ENCODE data around the gene GTF3C4. TPM values are rescaled to one million over a fixed set of nuclear protein-coding genes. Genes with fewer than 3 reads are reported as not detected.

The GTF3C4 gene
- polyA plus RNA-seq, 1 of the 3 experiments (the other 2 are of a cell fraction) = 2.8 TPM

DNA sequence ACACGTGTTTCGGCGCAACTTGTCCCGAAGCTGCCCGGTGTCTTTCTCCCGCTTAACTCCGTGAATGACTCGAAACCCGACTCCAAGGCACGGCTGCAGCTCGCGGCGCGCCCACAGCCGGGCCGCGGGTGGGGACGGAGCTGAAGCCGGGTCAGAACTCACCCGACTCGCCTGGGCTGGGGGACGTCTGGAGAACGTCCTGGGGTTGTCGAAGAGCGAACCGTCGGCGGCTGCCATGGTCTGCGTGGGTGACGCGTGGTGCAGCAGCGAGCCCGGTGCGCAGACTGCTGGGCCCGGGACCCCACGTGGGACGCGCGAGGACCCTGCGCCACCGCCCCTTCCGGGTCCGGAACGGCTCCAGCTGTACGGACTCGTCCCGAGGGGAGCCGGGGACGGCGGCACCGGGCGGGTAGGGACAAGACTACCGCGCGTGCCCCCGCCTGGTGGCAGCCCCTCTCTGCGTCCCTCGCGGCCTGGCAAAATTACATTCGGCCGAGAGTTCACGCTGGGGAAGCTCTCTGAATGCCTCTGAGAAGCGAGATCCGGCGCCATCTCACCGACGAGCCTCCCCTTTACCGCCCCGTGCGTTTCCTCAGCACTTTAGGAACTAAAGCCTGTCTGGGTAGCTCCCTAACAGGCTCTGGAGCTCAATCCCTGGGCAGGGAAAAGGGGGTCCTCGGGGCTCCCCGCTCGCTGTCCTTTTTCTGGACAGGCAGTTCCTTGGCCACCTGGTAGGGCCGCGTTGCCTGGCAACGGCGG lies 387 bp upstream of the GTF3C4 start, which contains the start of gene DDX31 (continued):
- TF ChIP-seq, protein P1, sequence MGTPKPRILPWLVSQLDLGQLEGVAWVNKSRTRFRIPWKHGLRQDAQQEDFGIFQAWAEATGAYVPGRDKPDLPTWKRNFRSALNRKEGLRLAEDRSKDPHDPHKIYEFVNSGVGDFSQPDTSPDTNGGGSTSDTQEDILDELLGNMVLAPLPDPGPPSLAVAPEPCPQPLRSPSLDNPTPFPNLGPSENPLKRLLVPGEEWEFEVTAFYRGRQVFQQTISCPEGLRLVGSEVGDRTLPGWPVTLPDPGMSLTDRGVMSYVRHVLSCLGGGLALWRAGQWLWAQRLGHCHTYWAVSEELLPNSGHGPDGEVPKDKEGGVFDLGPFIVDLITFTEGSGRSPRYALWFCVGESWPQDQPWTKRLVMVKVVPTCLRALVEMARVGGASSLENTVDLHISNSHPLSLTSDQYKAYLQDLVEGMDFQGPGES (IDR thresholded peaks at IDR 0.05; ENCODE audit: low read depth, low read length) = no peak
- TF ChIP-seq, protein P2, sequence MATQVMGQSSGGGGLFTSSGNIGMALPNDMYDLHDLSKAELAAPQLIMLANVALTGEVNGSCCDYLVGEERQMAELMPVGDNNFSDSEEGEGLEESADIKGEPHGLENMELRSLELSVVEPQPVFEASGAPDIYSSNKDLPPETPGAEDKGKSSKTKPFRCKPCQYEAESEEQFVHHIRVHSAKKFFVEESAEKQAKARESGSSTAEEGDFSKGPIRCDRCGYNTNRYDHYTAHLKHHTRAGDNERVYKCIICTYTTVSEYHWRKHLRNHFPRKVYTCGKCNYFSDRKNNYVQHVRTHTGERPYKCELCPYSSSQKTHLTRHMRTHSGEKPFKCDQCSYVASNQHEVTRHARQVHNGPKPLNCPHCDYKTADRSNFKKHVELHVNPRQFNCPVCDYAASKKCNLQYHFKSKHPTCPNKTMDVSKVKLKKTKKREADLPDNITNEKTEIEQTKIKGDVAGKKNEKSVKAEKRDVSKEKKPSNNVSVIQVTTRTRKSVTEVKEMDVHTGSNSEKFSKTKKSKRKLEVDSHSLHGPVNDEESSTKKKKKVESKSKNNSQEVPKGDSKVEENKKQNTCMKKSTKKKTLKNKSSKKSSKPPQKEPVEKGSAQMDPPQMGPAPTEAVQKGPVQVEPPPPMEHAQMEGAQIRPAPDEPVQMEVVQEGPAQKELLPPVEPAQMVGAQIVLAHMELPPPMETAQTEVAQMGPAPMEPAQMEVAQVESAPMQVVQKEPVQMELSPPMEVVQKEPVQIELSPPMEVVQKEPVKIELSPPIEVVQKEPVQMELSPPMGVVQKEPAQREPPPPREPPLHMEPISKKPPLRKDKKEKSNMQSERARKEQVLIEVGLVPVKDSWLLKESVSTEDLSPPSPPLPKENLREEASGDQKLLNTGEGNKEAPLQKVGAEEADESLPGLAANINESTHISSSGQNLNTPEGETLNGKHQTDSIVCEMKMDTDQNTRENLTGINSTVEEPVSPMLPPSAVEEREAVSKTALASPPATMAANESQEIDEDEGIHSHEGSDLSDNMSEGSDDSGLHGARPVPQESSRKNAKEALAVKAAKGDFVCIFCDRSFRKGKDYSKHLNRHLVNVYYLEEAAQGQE (IDR thresholded peaks at IDR 0.05; ENCODE audit: low read depth, low read length) = no peak
- TF ChIP-seq GABPA (IDR thresholded peaks at IDR 0.05; ENCODE audit: low read depth) (peak; percentile 74), YY1 (IDR thresholded peaks at IDR 0.05; ENCODE audit: low read depth) (0 out of 2 replicates have a peak, but pooled peaks have one; percentile 25), RCOR1 (IDR thresholded peaks at IDR 0.05; ENCODE audit: low read length) (no peak), TEAD4 (IDR thresholded peaks at IDR 0.05; ENCODE audit: borderline replicate concordance, insufficient read depth) (no peak)
- TF ChIP-seq, protein P3, sequence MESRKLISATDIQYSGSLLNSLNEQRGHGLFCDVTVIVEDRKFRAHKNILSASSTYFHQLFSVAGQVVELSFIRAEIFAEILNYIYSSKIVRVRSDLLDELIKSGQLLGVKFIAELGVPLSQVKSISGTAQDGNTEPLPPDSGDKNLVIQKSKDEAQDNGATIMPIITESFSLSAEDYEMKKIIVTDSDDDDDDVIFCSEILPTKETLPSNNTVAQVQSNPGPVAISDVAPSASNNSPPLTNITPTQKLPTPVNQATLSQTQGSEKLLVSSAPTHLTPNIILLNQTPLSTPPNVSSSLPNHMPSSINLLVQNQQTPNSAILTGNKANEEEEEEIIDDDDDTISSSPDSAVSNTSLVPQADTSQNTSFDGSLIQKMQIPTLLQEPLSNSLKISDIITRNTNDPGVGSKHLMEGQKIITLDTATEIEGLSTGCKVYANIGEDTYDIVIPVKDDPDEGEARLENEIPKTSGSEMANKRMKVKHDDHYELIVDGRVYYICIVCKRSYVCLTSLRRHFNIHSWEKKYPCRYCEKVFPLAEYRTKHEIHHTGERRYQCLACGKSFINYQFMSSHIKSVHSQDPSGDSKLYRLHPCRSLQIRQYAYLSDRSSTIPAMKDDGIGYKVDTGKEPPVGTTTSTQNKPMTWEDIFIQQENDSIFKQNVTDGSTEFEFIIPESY (IDR thresholded peaks at IDR 0.05; ENCODE audit: borderline replicate concordance, low read depth) = no peak

DNA sequence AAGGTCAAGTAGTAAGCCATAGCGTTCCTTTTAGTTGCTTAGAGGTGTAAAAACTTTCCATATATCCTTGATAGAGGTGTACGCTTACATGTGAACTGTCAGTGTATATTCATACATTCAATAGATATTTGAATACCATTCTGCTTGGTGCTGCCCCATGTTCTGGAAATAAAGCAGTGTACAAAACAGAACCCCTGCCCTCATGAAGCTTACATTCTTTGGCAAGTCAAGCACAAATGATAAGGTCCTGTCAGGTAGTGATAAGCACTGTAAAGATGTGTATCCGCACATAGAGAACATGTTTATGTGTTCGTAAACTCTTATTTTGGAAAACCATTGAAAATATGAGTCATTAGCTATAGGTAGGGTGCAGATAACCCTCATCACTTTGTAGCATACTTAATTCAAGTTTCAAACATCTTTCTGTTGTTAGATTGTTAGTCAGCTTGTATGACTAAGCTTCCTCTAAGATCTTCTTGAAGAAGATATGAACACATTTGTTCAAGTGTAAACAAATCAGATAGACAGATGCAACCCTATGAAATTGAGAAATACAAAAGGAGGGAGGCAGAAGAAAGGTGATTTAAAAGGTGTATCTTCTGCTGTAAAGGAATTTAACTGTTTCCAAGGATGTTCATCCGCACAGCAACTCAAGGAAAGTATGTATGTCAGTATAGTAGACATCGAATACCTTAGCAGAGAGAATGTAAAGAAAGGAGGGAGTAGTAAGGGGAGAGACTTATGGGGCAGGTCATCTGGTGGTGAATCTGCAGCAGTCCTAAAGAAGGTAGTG lies 1.6 kb downstream of the GTF3C4 start:
- CTCF ChIA-PET = interaction anchor here (1.0 to 4.8 kb wide), 2 partner anchors 128 to 412 kb away, joined by 3 to 37 read pairs; no protein-coding TSS in a partner anchor
- peak overlapping the region; percentile 97 for H3K4me2 ChIP-seq
- POLR2A ChIA-PET = interaction anchor here (3.5 kb wide), 1 partner anchor 127 kb away, joined by 32 read pairs; no protein-coding TSS in a partner anchor
- peaks cover 0 to 8% of the 10 kb centered on the region in 2 experiments for H3K36me3 ChIP-seq (replicated peaks in 1 of 2; ENCODE audit: control insufficient read depth in 1 of 2, insufficient read depth in 2 of 2, low read length in 1 of 2)
- WGBS (ENCODE audit: low lambda C conversion rate) = 90% methylated on average over 6 of the region's 6 CpGs
- H3F3A ChIP-seq (replicated peaks; ENCODE audit: insufficient read depth) = peaks cover 6% of the 10 kb centered on the region
- H3K27ac ChIP-seq (ENCODE audit: low read depth in 2 of 2, low read length in 1 of 2) = peak overlapping the region in 1 of 2 experiments; percentile 99; a peak in 1 of 4 replicates
- no peaks in the 10 kb centered on the region for H3K27me3 ChIP-seq (ENCODE audit: insufficient read depth)
- H3K4me3 ChIP-seq (ENCODE audit: low read depth in 2 of 2, low read length in 1 of 2) = peak overlapping the region; percentile 97 to 98
- H4K20me1 ChIP-seq (ENCODE audit: insufficient read depth) = peaks cover 55% of the 10 kb centered on the region
- peaks cover 89% of the 10 kb centered on the region for H3K79me2 ChIP-seq (ENCODE audit: insufficient read depth)
- no peaks in the 10 kb centered on the region for H3K9me2 ChIP-seq
- TF ChIP-seq FOXM1 (IDR thresholded peaks at IDR 0.05; ENCODE audit: low read depth) (no peak), MEF2A (IDR thresholded peaks at IDR 0.05; ENCODE audit: borderline replicate concordance, low read depth) (no peak), ELF1 (IDR thresholded peaks at IDR 0.05) (no peak)
- TF ChIP-seq, protein P1 (IDR thresholded peaks at IDR 0.05; ENCODE audit: low read depth, low read length) = no peak
- DNase-seq = no peak
- H3K9ac ChIP-seq = peak overlapping the region; percentile 95; the same call in 1 of the 2 replicates
- no peak overlapping the region for H2AFZ ChIP-seq (ENCODE audit: low read depth)
- peaks cover 0 to 15% of the 10 kb centered on the region in 2 experiments; a peak in 2 of 4 replicates for H3K4me1 ChIP-seq (ENCODE audit: control insufficient read depth in 1 of 2, insufficient read depth in 2 of 2, low read depth in 1 of 2, low read length in 1 of 2)
- H3K9me3 ChIP-seq = no peaks in the 10 kb centered on the region
